K562 (cell line): ENCODE results near the gene HK2. TPM values are rescaled to one million over a fixed set of nuclear protein-coding genes. Genes with fewer than 3 reads are reported as not detected.

Experiments used
- ATAC-seq: fragments of 200-7000 bp; cut with Tn5 transposase; 3 replicates; pipeline ENCODE4 v1.9.1; 2020; ENCODE audit warnings: moderate library complexity
- BruUV-seq: library from RNA; stranded (reverse); fragments of 400-500 nt; replicated peaks from 2 replicates; lab custom pipeline; 2021; lab: Mats Ljungman, UMichigan
- CTCF ChIA-PET: fragments of 300-600 bp; formaldehyde crosslinking; extraction: SDS; loops from one replicate; lab custom pipeline; 2021; ENCODE audit warnings: low intra/inter-chr PET ratio; lab: Yijun Ruan, JAX
- POLR2A ChIA-PET: fragments of 300-600, 350-650 bp; sonication (Branson Sonifier 250); formaldehyde crosslinking; extraction: SDS; loops from one replicate; lab custom pipeline; 2021; ENCODE audit warnings: antibody characterized with exemption, inconsistent platforms; lab: Yijun Ruan, JAX
- DNase-seq, 4 experiments: peaks; one replicate each; pipeline versions ENCODE4 v3.0.0 to v3.0.0-alpha.2; 2011 to 2018; ENCODE audit warnings: low spot score in 3 of 4, mixed read lengths in 3 of 4; ENCODE audit errors: extremely low read depth in 1 of 4
- FAIRE-seq: peaks from 2 replicates; lab custom pipeline; 2011; peaks lifted over from hg19 to GRCh38; lab: Jason Lieb, UNC
- H2AFZ ChIP-seq: 2 replicates; pipeline ENCODE4 v1.6.0; 2011; ENCODE audit warnings: low read depth, low read length, control low read depth, inconsistent platforms
- H3K27ac ChIP-seq: fragments of 200-600 bp; 3 replicates; pipeline ENCODE4 v1.8.0; 2011; ENCODE audit warnings: low read depth, mild to moderate bottlenecking, control low read depth, inconsistent platforms, low read length, moderate library complexity, mixed read lengths; ENCODE audit errors: extremely low read depth
- H3K27me3 ChIP-seq, 2 experiments: fragments of 300-600 bp in 1 of 2; 2 replicates in 1 of 2; 3 replicates in 1 of 2; pipeline versions ENCODE4 v1.6.0 to v1.8.0; 2011; ENCODE audit warnings: inconsistent platforms in 2 of 2, low read length in 2 of 2, mild to moderate bottlenecking in 1 of 2, mixed read lengths in 1 of 2, moderate library complexity in 1 of 2; ENCODE audit not compliant: control insufficient read depth in 2 of 2, insufficient read depth in 2 of 2
- H3K36me3 ChIP-seq: fragments of 300-600 bp; 3 replicates; pipeline ENCODE4 v1.8.0; 2011; ENCODE audit warnings: mild to moderate bottlenecking, low read length, inconsistent platforms; ENCODE audit not compliant: control insufficient read depth, insufficient read depth
- H3K4me1 ChIP-seq, 2 experiments: fragments of 200-600 bp in 1 of 2; replicated peaks in 1 of 2; 2 replicates in 1 of 2; 3 replicates in 1 of 2; pipeline versions ENCODE4 v1.5.1 to v1.8.0; 2011; ENCODE audit warnings: inconsistent platforms in 2 of 2, low read length in 2 of 2, mild to moderate bottlenecking in 1 of 2, mixed read lengths in 1 of 2, moderate library complexity in 1 of 2; ENCODE audit not compliant: control insufficient read depth in 2 of 2, insufficient read depth in 2 of 2
- H3K4me2 ChIP-seq: 2 replicates; pipeline ENCODE4 v1.6.1; 2011; ENCODE audit warnings: low read length, control low read depth, inconsistent platforms, mixed read lengths; ENCODE audit not compliant: insufficient read depth
- H3K4me3 ChIP-seq: fragments of 200-600 bp; sonication (generic), shearing (Covaris generic); 2 replicates; pipeline ENCODE4 v1.5.1; 2016; ENCODE audit warnings: control low read depth, inconsistent platforms
- H3K79me2 ChIP-seq: fragments of 200-600 bp; 3 replicates; pipeline ENCODE4 v1.8.0; 2011; ENCODE audit warnings: low read length, inconsistent platforms; ENCODE audit not compliant: control insufficient read depth, insufficient read depth
- H3K9ac ChIP-seq, 2 experiments: 2 replicates each; pipeline versions ENCODE4 v1.6.0 to v1.6.1; 2011; ENCODE audit warnings: low read depth in 2 of 2, low read length in 2 of 2, control low read depth in 1 of 2, inconsistent platforms in 1 of 2, mild to moderate bottlenecking in 1 of 2, mixed read lengths in 1 of 2; ENCODE audit not compliant: insufficient read depth in 1 of 2
- H3K9me1 ChIP-seq: one replicate; pipeline ENCODE4 v1.6.0; 2011; ENCODE audit warnings: inconsistent platforms, mild to moderate bottlenecking, low read length, moderate library complexity; ENCODE audit not compliant: control insufficient read depth, insufficient read depth
- H3K9me3 ChIP-seq: replicated peaks from 2 replicates; pipeline ENCODE4 v1.5.1; 2011; ENCODE audit warnings: low read depth, low read length, inconsistent platforms; ENCODE audit not compliant: control insufficient read depth, insufficient read depth
- H4K20me1 ChIP-seq: replicated peaks from 2 replicates; pipeline ENCODE4 v1.6.1; 2011; ENCODE audit warnings: low read length, inconsistent platforms, mixed read lengths; ENCODE audit not compliant: control insufficient read depth, insufficient read depth
- BACH1 ChIP-seq: fragments of 200-800 bp; sonication (Bioruptor generic); IDR thresholded peaks from 2 replicates; pipeline ENCODE4 v1.6.1; 2016; ENCODE audit warnings: missing genetic modification characterization, missing compliant biosample characterization
- BRCA1 ChIP-seq, 2 experiments: fragments of 450-650 bp in 1 of 2; sonication (generic) in 1 of 2; formaldehyde crosslinking in 1 of 2; IDR thresholded peaks; 2 replicates each; pipeline versions ENCODE4 v1.5.0 to v1.6.1; 2017 to 2020; ENCODE audit warnings: mild to moderate bottlenecking in 1 of 2, missing genetic modification reagents in 1 of 2
- FOXP4 ChIP-seq: sonication (generic); formaldehyde crosslinking; IDR thresholded peaks from 2 replicates; pipeline ENCODE4 v1.8.0; 2022; ENCODE audit warnings: mild to moderate bottlenecking, missing genetic modification reagents, borderline replicate concordance
- HMGN3 ChIP-seq: IDR thresholded peaks from 2 replicates; pipeline ENCODE4 v1.6.1; 2011; ENCODE audit warnings: borderline replicate concordance, low read depth, mild to moderate bottlenecking, mixed read lengths, low read length; ENCODE audit not compliant: insufficient read length; ENCODE audit errors: extremely low read depth
- IRF2 ChIP-seq: sonication (generic); formaldehyde crosslinking; IDR thresholded peaks from 2 replicates; pipeline ENCODE4 v1.8.1; 2022; ENCODE audit warnings: mild to moderate bottlenecking, missing genetic modification reagents
- NELFE ChIP-seq: IDR thresholded peaks from 2 replicates; pipeline ENCODE4 v1.6.1; 2011; ENCODE audit warnings: mild to moderate bottlenecking; ENCODE audit not compliant: insufficient read depth, insufficient read length
- RHOXF2B ChIP-seq: fragments of 250-450 bp; sonication (Bioruptor Pico); conservative IDR thresholded peaks from 2 replicates; pipeline ENCODE4 v1.5.1; 2021
- ZNF780A ChIP-seq: fragments of 250-450 bp; sonication (Bioruptor Pico); IDR thresholded peaks from 2 replicates; pipeline ENCODE4 v1.5.0; 2021; ENCODE audit warnings: mild to moderate bottlenecking
- ZNF830 ChIP-seq: fragments of 250-450 bp; sonication (Bioruptor Pico); IDR thresholded peaks from 2 replicates; pipeline ENCODE4 v1.5.0; 2021; ENCODE audit warnings: mild to moderate bottlenecking
- WGBS: fragments of 100-300 bp; shearing (Covaris generic); methylation state at CpG from one replicate; pipeline ENCODE4 v1.1.6; 2016; ENCODE audit warnings: low coverage, mixed read lengths; ENCODE audit not compliant: insufficient coverage; ENCODE audit errors: missing lambda C conversion rate; 5-methylcytosine and 5-hydroxymethylcytosine counted together
- in situ Hi-C: fragments of 300-500 bp; cut with MboI; formaldehyde crosslinking; loops from 4 replicates; pipeline ENCODE4 v1.15.0; 2018; ENCODE audit warnings: inconsistent platforms, mixed read lengths
- intact Hi-C: fragments of 100-400 bp; cut with micrococcal nuclease; formaldehyde crosslinking; loops from 2 replicates; pipeline ENCODE4 v1.14.2; 2022
- polyA plus RNA-seq, 8 experiments: library from polyadenylated mRNA; depleted of rRNA in 4 of 8; stranded (reverse) in 5 of 8; unstranded in 3 of 8; fragments of >200 nt; fragmentation: Nextera tagmentation in 2 of 8; fragmentation: Illumina TruSeq in 1 of 8; extraction: Ambion mirVana in 2 of 8; extraction: Trizol in 1 of 8; gene quantifications; 2 replicates each; pipeline versions ENCODE4 v1.2.1 to v1.2.3, GENCODE V29; 2011 to 2014; ENCODE audit warnings: inconsistent platforms in 1 of 8, missing spikeins in 1 of 8
- total RNA-seq, 7 experiments: library from RNA; depleted of rRNA in 6 of 7; stranded (reverse); fragments of >200 nt in 6 of 7; fragmentation: Illumina TruSeq in 2 of 7; extraction: Trizol in 2 of 7; gene quantifications; 2 replicates each; pipeline versions ENCODE4 v1.2.1 to v1.2.3, GENCODE V29; 2011 to 2021; ENCODE audit warnings: low replicate concordance in 1 of 7
- TF ChIP-seq, protein P1 (sequence below): fragments of 250-450 bp; sonication (Bioruptor Pico); IDR thresholded peaks from 2 replicates; pipeline ENCODE4 v1.5.0; 2021

HK2 gene
- total and polyA plus RNA-seq, 9 of the 15 experiments (the other 6 are each of a cell fraction or from before 2014, with no cell fraction given) = 4.7 to 56.0 (median 19.9) TPM

DNA sequence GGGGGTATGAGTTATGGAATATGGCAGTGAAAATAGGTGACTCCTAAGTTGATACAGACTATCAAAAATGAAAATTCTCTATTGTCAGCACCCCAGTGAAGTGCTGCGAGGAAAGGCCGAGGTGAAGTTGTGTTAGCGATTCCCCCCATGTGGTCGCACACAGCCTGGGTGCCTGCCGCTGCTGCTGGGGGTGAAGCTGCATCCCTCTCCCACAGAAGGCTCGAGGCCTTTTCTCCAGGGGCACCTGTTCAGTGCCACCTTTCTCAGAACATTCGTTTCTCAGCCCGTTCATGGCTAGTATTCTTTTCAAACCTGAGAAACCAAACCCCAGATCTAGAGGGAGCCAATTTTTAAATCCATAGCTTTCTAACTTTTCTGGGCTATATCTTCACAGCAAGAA lies 23.8 kb downstream of the HK2 start:
- in situ Hi-C loops = no loop called here
- WGBS = 92% methylated on average over 8 of the region's 8 CpGs
- H3K4me3 ChIP-seq = no peak overlapping the region

More for the DNA sequence above, 23.8 kb downstream of the HK2 start:
- Histone ChIP-seq H3K27me3 (no peaks in the 10 kb centered on the region), H3K36me3 (peaks cover 67% of the 10 kb centered on the region), H3K9me3 (no peaks in the 10 kb centered on the region), H3K27ac (no peak overlapping the region), H3K79me2 (peaks cover 24% of the 10 kb centered on the region), H3K9me1 (no peaks in the 10 kb centered on the region), H3K4me1 (peaks cover 0 to 13% of the 10 kb centered on the region in 2 experiments; a peak in 3 of 5 replicates), H2AFZ (no peak overlapping the region), H3K4me2 (no peak overlapping the region), H3K9ac (no peak overlapping the region), H4K20me1 (peaks cover 40% of the 10 kb centered on the region)
- ChIA-PET CTCF (no interaction called here), POLR2A (no interaction called here)
- no peak for DNase-seq
- no peak for FAIRE-seq
- intact Hi-C loops = no loop called here
- no TSS peak for BruUV-seq
- TF ChIP-seq FOXP4 (CRISPR knock-in tag) = no peak
- TF ChIP-seq RHOXF2B (CRISPR knock-in tag) = no peak
- TF ChIP-seq IRF2 (CRISPR knock-in tag) = no peak
- no peak for TF ChIP-seq BACH1 (tag)
- TF ChIP-seq, protein P1, sequence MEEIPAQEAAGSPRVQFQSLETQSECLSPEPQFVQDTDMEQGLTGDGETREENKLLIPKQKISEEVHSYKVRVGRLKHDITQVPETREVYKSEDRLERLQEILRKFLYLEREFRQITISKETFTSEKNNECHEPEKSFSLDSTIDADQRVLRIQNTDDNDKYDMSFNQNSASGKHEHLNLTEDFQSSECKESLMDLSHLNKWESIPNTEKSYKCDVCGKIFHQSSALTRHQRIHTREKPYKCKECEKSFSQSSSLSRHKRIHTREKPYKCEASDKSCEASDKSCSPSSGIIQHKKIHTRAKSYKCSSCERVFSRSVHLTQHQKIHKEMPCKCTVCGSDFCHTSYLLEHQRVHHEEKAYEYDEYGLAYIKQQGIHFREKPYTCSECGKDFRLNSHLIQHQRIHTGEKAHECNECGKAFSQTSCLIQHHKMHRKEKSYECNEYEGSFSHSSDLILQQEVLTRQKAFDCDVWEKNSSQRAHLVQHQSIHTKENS (CRISPR knock-in tag) = no peak
- no peak for TF ChIP-seq HMGN3
- TF ChIP-seq ZNF830 = no peak
- no peak for TF ChIP-seq ZNF780A
- no peak for TF ChIP-seq NELFE
- TF ChIP-seq BRCA1 (IDR thresholded peaks at IDR 0.05) = no peak
- no peak for TF ChIP-seq BRCA1 (CRISPR knock-in tag; IDR thresholded peaks at IDR 0.05)
- ATAC-seq = no peak
